ENCODE measurements around the gene MALL. TPM values are rescaled to one million over a fixed set of nuclear protein-coding genes. Genes with fewer than 3 reads are reported as not detected.

Gene MALL
- total and polyA plus RNA-seq, 2 experiments from 2014 or later = 5.9 to 9.3 TPM

- Mint-ChIP-seq H3K36me3 (ENCODE audit: low read depth) (no peaks in the 10 kb centered on the region), H3K27ac (no peak overlapping the region), H3K9me3 (no peaks in the 10 kb centered on the region), H3K27me3 (ENCODE audit: insufficient read depth, low read depth, poor library complexity) (peaks cover under 1% of the 10 kb centered on the region), H3K4me1 (no peaks in the 10 kb centered on the region), H3K4me3 (no peak overlapping the region)
- ATAC-seq (no peak), DNase-seq (ENCODE audit: low spot score) (no peak)
- H3K9me2 ChIP-seq (ENCODE audit: insufficient read depth) = no peaks in the 10 kb centered on the region
- no peaks in the 10 kb centered on the region for H3F3A ChIP-seq (replicated peaks; ENCODE audit: low read depth)
- H3K4me1 ChIP-seq (ENCODE audit: insufficient read depth) = no peaks in the 10 kb centered on the region
- no peak overlapping the region for H3K27ac ChIP-seq (ENCODE audit: low read depth)
- no peaks in the 10 kb centered on the region for H3K36me3 ChIP-seq (ENCODE audit: insufficient read depth)
- no peaks in the 10 kb centered on the region for H4K20me1 ChIP-seq (replicated peaks; ENCODE audit: insufficient read depth)
- no peak for TF ChIP-seq EZH2phosphoT487 (IDR thresholded peaks at IDR 0.05; ENCODE audit: unreplicated experiment)
- no peak for TF ChIP-seq STAT1 (IDR thresholded peaks at IDR 0.05; ENCODE audit: unreplicated experiment)
- no peak for TF ChIP-seq NANOG (IDR thresholded peaks at IDR 0.05; ENCODE audit: borderline replicate concordance)
- no peak for TF ChIP-seq JUNB (IDR thresholded peaks at IDR 0.05; ENCODE audit: unreplicated experiment)
- no peak for TF ChIP-seq ZNF331 (CRISPR knock-in tag; IDR thresholded peaks at IDR 0.05; ENCODE audit: low read depth)
- TF ChIP-seq, protein P1, sequence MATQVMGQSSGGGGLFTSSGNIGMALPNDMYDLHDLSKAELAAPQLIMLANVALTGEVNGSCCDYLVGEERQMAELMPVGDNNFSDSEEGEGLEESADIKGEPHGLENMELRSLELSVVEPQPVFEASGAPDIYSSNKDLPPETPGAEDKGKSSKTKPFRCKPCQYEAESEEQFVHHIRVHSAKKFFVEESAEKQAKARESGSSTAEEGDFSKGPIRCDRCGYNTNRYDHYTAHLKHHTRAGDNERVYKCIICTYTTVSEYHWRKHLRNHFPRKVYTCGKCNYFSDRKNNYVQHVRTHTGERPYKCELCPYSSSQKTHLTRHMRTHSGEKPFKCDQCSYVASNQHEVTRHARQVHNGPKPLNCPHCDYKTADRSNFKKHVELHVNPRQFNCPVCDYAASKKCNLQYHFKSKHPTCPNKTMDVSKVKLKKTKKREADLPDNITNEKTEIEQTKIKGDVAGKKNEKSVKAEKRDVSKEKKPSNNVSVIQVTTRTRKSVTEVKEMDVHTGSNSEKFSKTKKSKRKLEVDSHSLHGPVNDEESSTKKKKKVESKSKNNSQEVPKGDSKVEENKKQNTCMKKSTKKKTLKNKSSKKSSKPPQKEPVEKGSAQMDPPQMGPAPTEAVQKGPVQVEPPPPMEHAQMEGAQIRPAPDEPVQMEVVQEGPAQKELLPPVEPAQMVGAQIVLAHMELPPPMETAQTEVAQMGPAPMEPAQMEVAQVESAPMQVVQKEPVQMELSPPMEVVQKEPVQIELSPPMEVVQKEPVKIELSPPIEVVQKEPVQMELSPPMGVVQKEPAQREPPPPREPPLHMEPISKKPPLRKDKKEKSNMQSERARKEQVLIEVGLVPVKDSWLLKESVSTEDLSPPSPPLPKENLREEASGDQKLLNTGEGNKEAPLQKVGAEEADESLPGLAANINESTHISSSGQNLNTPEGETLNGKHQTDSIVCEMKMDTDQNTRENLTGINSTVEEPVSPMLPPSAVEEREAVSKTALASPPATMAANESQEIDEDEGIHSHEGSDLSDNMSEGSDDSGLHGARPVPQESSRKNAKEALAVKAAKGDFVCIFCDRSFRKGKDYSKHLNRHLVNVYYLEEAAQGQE (IDR thresholded peaks at IDR 0.05; ENCODE audit: unreplicated experiment) = no peak
- TF ChIP-seq POLR2AphosphoS5 (IDR thresholded peaks at IDR 0.05; ENCODE audit: low read depth) = no peak
- TF ChIP-seq ZNF462 (CRISPR knock-in tag; IDR thresholded peaks at IDR 0.05) = no peak
- TF ChIP-seq ZNF114 (CRISPR knock-in tag; IDR thresholded peaks at IDR 0.05) = no peak
- TF ChIP-seq EZH2 (IDR thresholded peaks at IDR 0.05; ENCODE audit: low read depth, unreplicated experiment) = no peak
- TF ChIP-seq CTCF (conservative IDR thresholded peaks at IDR 0.05; ENCODE audit: low read depth in 2 of 2) = no peak
- TF ChIP-seq CREB1 (CRISPR knock-in tag; IDR thresholded peaks at IDR 0.05; ENCODE audit: low read depth) = no peak
- no peak overlapping the region for H2AFZ ChIP-seq
- no peaks in the 10 kb centered on the region for H3K27me3 ChIP-seq (ENCODE audit: insufficient read depth)
- H3K79me2 ChIP-seq (replicated peaks; ENCODE audit: insufficient read depth) = no peaks in the 10 kb centered on the region
- H3K4me2 ChIP-seq = no peak overlapping the region
- H3K4me3 ChIP-seq = no peak overlapping the region
Observed at GRCh38 chr2:110126906-110127305, 11.3 kb upstream of the MALL start.

Data from GM23338 (cell line).